Measurements from ENCODE around the gene HDAC8.
"Not testable (repeated sequence)": the region's sequence is repeated elsewhere in the genome, so short reads cannot be mapped to it uniquely, and the experiment has no call there.

HDAC8 gene

DNA sequence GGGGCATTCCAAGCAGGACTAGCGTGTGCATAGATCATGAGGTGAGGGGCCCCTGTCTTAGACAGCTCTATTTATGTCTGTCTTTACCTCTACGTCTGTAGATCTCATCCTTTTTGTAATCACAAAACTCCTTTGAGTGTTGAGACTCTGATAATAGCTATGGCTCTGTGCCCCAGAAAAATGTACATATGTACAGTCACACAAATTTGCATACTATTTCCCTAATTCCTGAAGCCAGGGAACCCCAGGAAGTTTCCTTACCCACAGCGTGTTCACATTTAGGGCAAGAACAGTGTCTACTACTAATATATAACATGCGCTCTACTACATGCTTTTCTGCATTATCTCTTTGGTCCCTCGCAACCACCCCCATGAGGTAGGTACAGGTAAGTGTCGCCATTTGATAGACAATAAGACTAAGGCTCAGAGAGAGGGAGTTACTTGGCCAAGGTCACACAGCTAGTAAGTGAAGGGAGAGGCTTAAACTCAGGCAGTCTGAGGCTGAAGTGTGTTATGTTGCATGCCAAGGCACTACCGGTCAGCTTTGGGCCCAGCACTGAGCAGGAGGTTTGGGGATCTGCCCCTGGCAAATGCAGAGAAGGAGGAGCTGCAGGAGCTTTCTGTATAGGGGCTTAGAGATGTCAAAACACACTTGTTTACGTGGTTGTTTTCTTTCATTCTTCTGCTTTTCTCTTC is 245.9 kb downstream of the HDAC8 start:
- Mint-ChIP-seq H3K36me3 (peaks cover 17 to 21% of the 10 kb centered on the region in 2 donors), H3K27ac (no peak overlapping the region), H3K9me3 (peaks cover 5 to 6% of the 10 kb centered on the region in 2 donors), H3K4me3 (no peak overlapping the region), H3K4me1 (no peaks in the 10 kb centered on the region), H3K27me3 (no peaks in the 10 kb centered on the region)
- DNase-seq, result no peak
- no peak for ATAC-seq (replicated peaks)

DNA sequence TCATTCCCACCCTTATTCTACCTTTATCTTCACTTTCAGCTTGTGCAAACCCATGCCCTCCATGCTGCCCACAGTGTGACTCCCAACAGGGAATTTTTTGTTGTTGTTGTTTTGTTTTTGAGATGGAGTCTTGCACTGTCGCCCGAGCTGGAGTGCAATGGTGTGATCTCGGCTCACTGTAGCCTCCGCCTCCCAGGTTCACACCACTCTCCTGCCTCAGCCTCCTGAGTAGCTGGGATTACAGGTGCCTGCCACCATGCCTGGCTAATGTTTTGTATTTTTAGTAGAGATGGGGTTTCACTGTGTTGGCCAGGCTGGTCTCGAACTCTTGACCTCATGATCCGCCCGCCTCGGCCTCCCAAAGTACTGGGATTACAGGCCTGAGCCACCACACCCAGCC is 253.0 kb downstream of the HDAC8 start:
- H3K36me3 Mint-ChIP-seq; H3K4me1 Mint-ChIP-seq; ATAC-seq (replicated peaks); H3K27ac Mint-ChIP-seq; H3K27me3 Mint-ChIP-seq; H3K9me3 Mint-ChIP-seq; DNase-seq; H3K4me3 Mint-ChIP-seq: not testable (repeated sequence)

DNA sequence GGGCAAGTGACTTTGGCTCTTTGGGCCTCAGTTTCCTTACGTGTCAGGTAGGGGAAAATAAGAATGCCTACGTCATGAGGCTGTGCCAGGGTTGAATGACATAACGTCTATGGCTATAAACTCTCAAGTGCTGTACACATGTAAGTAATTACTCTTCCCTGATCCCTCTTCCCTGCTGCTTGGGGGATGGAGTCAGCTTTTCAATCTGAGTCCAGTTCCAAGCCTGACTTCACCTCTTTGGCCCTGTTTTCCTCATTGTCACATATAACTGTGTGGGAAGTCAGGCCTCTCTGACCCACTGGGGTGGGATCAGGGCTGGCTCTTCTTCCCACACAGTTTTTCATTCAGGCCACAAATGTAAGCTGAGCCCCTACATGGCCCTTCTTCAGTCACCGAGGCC is 255.5 kb downstream of the HDAC8 start:
- Mint-ChIP-seq H3K36me3 (no peaks in the 10 kb centered on the region), H3K27ac (no peak overlapping the region), H3K9me3 (no peaks in the 10 kb centered on the region), H3K4me1 (no peaks in the 10 kb centered on the region), H3K27me3 (peaks cover 6 to 19% of the 10 kb centered on the region in 2 donors), H3K4me3 (no peak overlapping the region)
- ATAC-seq (replicated peaks), result no peak
- no peak for DNase-seq

DNA sequence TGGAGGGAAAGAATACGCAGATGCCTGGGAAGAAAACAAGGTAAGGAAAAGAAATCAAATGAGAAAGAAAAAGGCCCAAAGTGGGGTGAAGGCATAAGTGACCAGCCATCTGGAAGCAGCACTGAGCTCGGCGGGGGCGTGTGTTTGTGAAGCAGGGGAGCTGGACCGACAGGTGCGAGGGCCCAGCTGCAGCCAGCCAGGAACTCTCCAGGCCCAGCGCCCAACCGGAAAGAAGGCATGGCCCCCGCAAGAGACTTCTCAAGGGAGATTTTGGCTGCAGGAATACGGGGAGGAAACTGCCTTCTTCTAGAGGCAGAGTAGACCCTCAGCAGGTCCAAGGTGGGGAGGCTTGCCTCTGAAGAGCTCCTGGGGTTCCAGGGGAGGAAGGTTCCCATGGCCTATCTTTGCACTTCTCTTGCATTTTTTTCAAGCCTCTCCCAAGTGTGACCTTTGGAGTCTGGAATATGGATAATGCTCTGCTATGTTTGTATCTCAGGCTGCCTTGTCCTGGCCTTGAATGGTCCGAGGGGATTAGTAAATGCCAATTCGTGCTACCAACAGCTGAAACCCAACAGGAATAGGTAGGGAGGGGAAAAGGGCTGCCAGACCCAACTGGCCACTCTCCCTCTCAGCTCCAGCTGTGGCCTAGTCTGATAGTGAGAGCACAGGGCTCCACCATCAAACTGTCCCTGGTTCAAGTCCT is 256.1 kb downstream of the HDAC8 start:
- Mint-ChIP-seq H3K4me3 (no peak overlapping the region), H3K4me1 (no peaks in the 10 kb centered on the region), H3K27ac (no peak overlapping the region), H3K36me3 (no peaks in the 10 kb centered on the region), H3K27me3 (peaks cover 6 to 19% of the 10 kb centered on the region in 2 donors), H3K9me3 (no peaks in the 10 kb centered on the region)
- no peak for ATAC-seq (replicated peaks)
- no peak for DNase-seq

DNA sequence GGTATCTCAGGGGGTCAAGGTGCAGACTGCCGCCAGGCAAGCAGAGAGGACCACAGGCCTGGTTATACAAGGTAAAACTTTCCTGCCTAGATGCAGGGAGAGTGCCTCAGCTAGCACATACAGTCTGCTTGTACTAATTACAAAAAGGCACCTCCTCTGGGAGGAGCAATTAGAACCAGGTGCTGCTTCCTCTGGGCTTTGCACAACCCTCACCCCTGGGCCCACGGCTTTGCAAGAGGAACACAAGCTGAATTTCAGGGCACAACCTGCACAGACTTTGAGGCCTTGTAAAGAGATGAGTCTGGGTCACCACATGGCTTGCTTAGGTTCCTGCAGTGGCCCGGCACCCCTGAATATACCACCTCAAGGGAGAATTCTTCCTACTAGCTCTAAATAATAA is 257.8 kb downstream of the HDAC8 start:
- Mint-ChIP-seq H3K27ac (no peak overlapping the region), H3K36me3 (no peaks in the 10 kb centered on the region), H3K4me3 (no peak overlapping the region), H3K4me1 (no peaks in the 10 kb centered on the region), H3K9me3 (no peaks in the 10 kb centered on the region), H3K27me3 (peaks cover 6 to 19% of the 10 kb centered on the region in 2 donors)
- no peak for DNase-seq
- no peak for ATAC-seq (replicated peaks)

DNA sequence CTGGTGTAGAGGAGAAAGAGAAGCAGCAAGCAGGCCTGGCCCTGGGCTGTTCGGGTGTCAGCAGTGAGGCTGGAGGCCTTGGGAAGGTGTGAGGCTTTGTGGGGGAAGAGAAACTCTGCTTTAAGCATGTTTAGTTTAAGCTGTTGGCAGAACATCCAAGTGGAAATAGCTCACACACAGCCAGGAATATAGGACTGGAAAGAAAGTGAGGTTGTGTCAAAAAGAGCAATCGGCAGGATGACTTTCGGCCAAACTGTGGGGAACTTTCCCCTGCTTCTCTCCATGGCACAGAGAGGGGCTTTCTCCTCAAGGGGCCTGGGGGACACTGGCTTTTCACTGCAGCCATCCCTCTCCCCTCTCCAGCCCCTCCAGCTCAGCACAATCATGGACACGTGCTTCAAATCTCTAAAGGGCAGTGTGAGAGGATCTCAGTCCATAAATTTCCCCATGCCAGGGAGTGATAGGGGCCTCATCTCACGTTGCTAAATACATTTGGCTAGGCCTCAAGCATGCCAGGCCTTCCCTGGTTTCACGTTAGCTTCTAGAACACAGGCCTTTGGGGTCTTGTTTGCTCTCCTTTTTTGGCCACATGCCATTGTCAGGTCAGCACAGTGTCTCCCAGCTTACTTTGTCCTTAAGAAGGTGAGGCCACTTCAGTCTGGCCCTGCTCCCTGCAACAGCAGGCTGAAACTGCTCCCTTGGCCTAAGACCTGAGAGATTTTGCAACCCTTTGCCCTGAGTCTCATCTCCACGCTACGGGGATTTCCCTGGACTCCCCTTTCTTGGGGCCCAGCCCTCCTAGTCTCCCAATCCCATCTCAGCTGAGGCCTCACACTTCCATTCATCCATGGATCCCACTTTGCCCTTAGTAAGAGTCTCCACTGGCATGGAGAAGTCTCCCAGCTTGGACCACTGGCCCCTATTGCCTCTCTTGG is 258.7 kb downstream of the HDAC8 start:
- H3K27ac Mint-ChIP-seq, result no peak overlapping the region
- DNase-seq, result no peak
- no peaks in the 10 kb centered on the region for H3K9me3 Mint-ChIP-seq
- H3K4me3 Mint-ChIP-seq, result no peak overlapping the region
- no peaks in the 10 kb centered on the region for H3K4me1 Mint-ChIP-seq
- ATAC-seq (replicated peaks), result no peak
- peaks cover 6 to 24% of the 10 kb centered on the region in 2 donors for H3K27me3 Mint-ChIP-seq
- H3K36me3 Mint-ChIP-seq, result no peaks in the 10 kb centered on the region

DNA sequence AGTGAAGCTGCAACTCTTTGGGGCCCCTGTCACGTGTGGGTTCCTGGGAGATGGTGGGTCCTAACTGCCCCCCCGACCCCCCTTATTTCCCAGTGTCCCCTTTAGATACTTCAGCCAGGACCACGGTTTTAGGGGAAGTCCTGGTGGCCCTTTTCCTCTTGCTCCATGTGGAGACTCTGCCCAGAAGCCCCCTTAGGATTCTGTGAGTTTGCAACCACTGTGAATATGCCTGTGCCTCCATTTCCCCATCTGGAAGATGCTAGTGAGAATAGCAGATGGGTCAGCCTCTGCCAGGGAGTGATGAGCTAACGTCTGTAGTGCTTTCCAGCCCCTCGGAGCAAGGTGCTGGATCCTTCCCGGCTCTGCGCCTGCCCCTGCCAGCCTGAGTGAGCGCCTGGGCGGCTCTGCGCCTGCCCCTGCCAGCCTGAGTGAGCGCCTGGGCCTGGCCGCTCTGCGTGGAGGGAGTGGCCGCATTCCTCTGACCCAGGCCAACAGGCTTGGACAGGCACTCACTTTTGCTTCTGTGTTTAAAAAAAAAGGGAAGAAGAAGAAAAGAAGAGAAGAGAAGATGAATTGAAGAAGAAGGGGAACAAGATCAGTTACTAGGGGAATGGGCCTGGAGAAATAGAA is 260.2 kb downstream of the HDAC8 start:
- DNase-seq, result no peak
- peaks cover 8 to 13% of the 10 kb centered on the region in 2 donors for H3K4me1 Mint-ChIP-seq
- peaks cover 16 to 31% of the 10 kb centered on the region in 2 donors for H3K27me3 Mint-ChIP-seq
- no peaks in the 10 kb centered on the region for H3K36me3 Mint-ChIP-seq
- no peak overlapping the region for H3K27ac Mint-ChIP-seq
- no peak overlapping the region for H3K4me3 Mint-ChIP-seq
- ATAC-seq (replicated peaks), result no peak
- no peaks in the 10 kb centered on the region for H3K9me3 Mint-ChIP-seq

DNA sequence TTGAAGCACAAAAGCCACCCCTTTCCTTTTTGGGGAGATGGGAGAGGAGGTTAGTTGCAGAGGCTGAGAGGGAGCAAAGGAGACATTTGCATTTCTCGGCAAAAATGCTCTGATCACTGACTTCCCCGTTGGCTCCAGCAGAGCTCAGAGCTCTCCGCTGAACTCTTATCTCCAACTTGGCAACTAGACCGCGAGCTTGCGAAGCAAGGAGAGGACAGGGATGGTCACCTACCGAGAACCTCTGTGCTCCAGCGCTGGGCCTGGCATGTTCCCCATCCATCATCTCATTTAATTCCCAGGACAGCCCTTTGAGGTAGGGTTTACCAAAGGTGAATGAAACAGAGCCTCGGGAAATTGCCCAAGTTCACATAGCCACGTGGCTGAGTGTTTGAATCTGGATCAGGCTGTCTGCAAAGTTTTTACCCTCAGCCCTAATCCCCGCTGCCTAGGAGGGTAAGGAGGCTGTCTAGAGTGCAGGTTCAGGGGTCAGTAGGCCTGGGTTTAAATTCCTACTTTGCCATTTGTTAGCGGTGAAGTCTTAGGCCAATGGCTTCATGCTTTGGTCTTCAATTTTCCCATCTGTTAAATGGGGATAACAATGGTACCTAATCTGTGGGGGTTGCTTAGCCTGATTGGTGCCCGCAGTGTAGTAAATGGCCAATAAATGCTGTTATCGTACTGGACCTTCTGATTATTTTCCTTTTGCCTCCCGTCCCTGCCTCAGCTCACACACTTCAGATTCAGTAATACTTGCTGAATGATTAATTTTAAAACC is 263.2 kb downstream of the HDAC8 start:
- no peak for ATAC-seq (replicated peaks)
- H3K36me3 Mint-ChIP-seq, result no peaks in the 10 kb centered on the region
- H3K4me3 Mint-ChIP-seq, result peak overlapping the region; percentile 75 to 80
- DNase-seq, result no peak
- peaks cover 37 to 51% of the 10 kb centered on the region in 2 donors for H3K27me3 Mint-ChIP-seq
- H3K4me1 Mint-ChIP-seq, result peaks cover 20 to 30% of the 10 kb centered on the region in 2 donors
- no peak overlapping the region for H3K27ac Mint-ChIP-seq
- H3K9me3 Mint-ChIP-seq, result no peaks in the 10 kb centered on the region

DNA sequence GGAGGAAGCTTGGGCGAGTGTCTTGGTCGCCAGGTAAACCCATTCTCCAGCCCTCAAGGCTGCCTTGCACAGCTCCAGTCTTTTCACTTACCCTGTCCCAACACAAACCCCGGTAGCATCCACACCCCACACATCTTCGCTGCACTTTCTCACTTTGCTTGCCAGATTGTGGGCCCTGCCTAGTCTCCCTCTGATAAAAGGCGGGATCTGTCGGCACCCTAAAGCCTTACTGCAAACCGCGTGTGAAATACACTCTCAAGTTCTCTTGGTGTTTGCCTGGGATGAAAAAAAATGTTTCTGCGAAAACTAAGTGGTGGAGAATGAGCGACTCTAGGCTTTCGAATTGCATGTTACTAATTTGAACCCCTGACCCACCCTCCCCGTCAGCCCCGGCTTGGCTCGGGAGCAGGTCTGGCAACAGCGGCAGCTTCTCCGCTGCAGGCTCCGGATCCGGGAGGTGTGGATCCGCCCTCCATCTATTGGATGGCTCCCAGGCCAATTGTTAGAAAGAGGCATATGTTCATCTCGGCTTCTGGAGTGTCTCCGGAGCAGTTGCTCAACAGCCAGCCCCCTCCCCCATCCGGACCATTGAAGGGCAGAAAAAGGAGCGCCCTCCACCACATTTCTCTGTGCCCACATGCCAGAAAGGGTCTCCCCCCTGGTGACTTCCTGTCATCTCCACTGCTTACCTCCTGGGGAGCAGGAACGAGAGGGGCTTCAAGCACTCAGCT is 263.9 kb downstream of the HDAC8 start:
- peak overlapping the region; percentile 75 to 80 for H3K4me3 Mint-ChIP-seq
- H3K36me3 Mint-ChIP-seq, result no peaks in the 10 kb centered on the region
- H3K27me3 Mint-ChIP-seq, result peaks cover 41 to 55% of the 10 kb centered on the region in 2 donors

DNA sequence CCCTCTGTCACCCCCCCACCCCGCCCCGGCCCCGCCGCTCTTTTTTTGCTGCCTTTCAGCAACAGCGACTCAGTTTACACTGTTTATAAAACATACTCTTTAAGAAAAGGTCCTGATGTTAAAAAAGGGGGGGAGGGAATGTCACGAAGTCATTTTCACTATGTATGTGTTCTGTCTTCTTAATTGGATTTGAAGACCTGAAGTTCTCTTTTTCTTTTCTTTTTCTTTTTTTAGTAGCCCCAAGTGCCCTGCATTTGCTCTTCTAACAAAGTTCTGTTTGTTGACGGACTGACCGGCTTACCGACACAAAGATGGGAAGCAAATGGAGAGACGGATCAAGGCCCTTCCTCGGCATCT is 264.5 kb downstream of the HDAC8 start:
- H3K4me3 Mint-ChIP-seq, result peak overlapping the region; percentile 75 to 80
- peaks cover 47 to 56% of the 10 kb centered on the region in 2 donors for H3K27me3 Mint-ChIP-seq
- no peaks in the 10 kb centered on the region for H3K36me3 Mint-ChIP-seq
- H3K4me1 Mint-ChIP-seq, result peaks cover 20 to 30% of the 10 kb centered on the region in 2 donors
- no peak for ATAC-seq (replicated peaks)
- no peak overlapping the region for H3K27ac Mint-ChIP-seq
- H3K9me3 Mint-ChIP-seq, result no peaks in the 10 kb centered on the region
- no peak for DNase-seq

More for the DNA sequence above, 263.9 kb downstream of the HDAC8 start:
- no peak overlapping the region for H3K27ac Mint-ChIP-seq
- H3K9me3 Mint-ChIP-seq, result no peaks in the 10 kb centered on the region
- peaks cover 20 to 30% of the 10 kb centered on the region in 2 donors for H3K4me1 Mint-ChIP-seq
- peak; percentile 47 to 55 for ATAC-seq (replicated peaks)
- peak; percentile 24 for DNase-seq

DNA sequence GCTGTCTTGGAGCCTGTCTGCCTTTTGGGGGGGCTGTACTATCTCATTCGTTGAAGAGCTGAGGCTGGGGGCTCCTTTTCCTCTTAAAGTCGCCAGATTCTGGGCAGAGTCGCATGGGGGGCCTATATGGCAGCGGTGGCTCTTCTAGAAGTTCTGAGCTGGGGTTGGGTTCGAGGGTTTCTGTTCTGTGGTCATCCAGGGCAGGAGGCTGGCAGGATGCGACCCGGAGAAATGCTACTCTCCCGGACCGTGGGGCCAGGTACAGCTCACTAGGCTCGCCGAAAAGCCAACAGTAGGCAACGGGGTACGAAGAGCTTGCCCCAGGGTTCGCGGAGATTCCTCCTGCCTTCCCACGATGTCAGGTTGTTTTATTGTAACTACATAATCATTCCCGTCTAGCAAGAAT is 265.0 kb downstream of the HDAC8 start:
- H3K4me1 Mint-ChIP-seq, result peaks cover 20 to 30% of the 10 kb centered on the region in 2 donors
- no peak for DNase-seq
- H3K36me3 Mint-ChIP-seq, result no peaks in the 10 kb centered on the region
- H3K27me3 Mint-ChIP-seq, result peaks cover 49 to 57% of the 10 kb centered on the region in 2 donors
- peak overlapping the region; percentile 69 to 88 for H3K4me3 Mint-ChIP-seq
- no peaks in the 10 kb centered on the region for H3K9me3 Mint-ChIP-seq
- ATAC-seq (replicated peaks), result no peak
- H3K27ac Mint-ChIP-seq, result no peak overlapping the region

DNA sequence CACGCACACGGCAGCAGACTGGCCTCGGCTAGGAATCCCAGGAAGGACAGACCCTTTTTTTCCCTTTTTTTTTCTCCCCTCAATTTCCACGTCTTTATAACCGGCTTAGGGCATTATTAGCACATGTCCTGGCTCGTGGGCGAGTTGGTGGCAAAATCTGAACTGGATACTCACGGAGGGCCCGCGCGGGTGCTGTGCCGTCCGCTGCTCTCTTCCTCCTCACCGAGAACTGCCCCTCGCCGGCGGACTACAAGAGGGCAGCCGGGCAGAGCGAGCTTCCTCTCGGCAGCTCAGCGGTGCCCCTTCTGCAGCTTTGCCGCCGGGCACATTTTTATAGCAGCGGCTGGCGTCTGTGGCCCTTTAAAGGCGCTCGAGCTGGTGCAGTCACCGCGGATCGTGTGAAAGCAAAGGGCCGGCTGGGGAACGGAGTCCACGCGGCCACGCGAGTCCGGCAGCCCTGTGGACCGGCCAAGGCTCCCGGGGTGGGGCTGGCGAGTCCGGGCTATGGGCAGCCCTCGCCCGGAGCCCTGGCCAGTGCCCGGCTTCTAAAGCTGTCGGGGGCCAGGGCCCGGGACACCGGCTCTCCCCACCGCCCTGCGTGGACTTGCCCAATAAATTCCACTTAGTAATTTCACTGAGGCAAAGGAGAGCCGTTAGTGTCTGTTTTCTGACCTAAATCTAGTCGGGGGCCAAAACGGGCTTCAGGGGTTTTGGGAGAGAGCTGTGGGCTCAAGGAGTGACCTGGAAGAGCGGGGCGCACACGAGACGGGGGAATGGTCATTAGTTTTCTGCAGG is 265.6 kb downstream of the HDAC8 start:
- H3K27ac Mint-ChIP-seq, result peak overlapping the region; percentile 52
- no peaks in the 10 kb centered on the region for H3K36me3 Mint-ChIP-seq
- H3K27me3 Mint-ChIP-seq, result peaks cover 51 to 57% of the 10 kb centered on the region in 2 donors
- H3K9me3 Mint-ChIP-seq, result no peaks in the 10 kb centered on the region
- ATAC-seq (replicated peaks), result peak; percentile 74 to 78
- H3K4me3 Mint-ChIP-seq, result peak overlapping the region; percentile 84 to 88
- DNase-seq, result peak; percentile 19
- H3K4me1 Mint-ChIP-seq, result peaks cover 20 to 30% of the 10 kb centered on the region in 2 donors

Measured in stimulated activated naive B cell treated with anti-CD40 and anti-IgM and Interleukin-4, amounts not matched to agents 10 μg/mL and 1 μg/mL and 100 μg/mL, for 72 hours (primary cell).